BLaER1 (cell line): Measurements from ENCODE around the gene OXA1L.
"Not testable (repeated sequence)": the region's sequence is repeated elsewhere in the genome, so short reads cannot be mapped to it uniquely, and the experiment has no call there.

Source experiments
- H3K27ac ChIP-seq: shearing (Covaris generic); formaldehyde crosslinking; 2 replicates; pipeline ENCODE4 v1.8.1; 2022
- H3K27me3 ChIP-seq: shearing (Covaris generic); formaldehyde crosslinking; 2 replicates; pipeline ENCODE4 v1.8.1; 2022
- H3K36me3 ChIP-seq: shearing (Covaris generic); formaldehyde crosslinking; 2 replicates; pipeline ENCODE4 v1.8.1; 2022
- H3K4me1 ChIP-seq: shearing (Covaris generic); formaldehyde crosslinking; 2 replicates; pipeline ENCODE4 v1.8.1; 2022
- H3K4me2 ChIP-seq: shearing (Covaris generic); formaldehyde crosslinking; 2 replicates; pipeline ENCODE4 v1.8.1; 2022
- H3K4me3 ChIP-seq: shearing (Covaris generic); formaldehyde crosslinking; 2 replicates; pipeline ENCODE4 v1.8.1; 2022
- H3K9ac ChIP-seq: shearing (Covaris generic); formaldehyde crosslinking; 2 replicates; pipeline ENCODE4 v1.8.1; 2022
- H3K9me3 ChIP-seq: shearing (Covaris generic); formaldehyde crosslinking; 2 replicates; pipeline ENCODE4 v1.8.1; 2022
- H4K20me1 ChIP-seq: shearing (Covaris generic); formaldehyde crosslinking; 2 replicates; pipeline ENCODE4 v1.8.1; 2022
- Cebpa-rat ChIP-seq: shearing (Covaris generic); IDR thresholded peaks from 2 replicates; pipeline ENCODE4 v1.8.1; 2022

Gene OXA1L

GRCh38 chr14:22737052-22737451 lies 29.4 kb upstream of the OXA1L start:
- no peak overlapping the region for H3K27ac ChIP-seq
- H3K36me3 ChIP-seq: no peaks in the 10 kb centered on the region
- peaks cover 27% of the 10 kb centered on the region for H3K9me3 ChIP-seq
- no peaks in the 10 kb centered on the region for H3K27me3 ChIP-seq
- no peak overlapping the region for H3K4me3 ChIP-seq
- TF ChIP-seq Cebpa-rat: no peak
- no peak overlapping the region for H3K4me2 ChIP-seq
- no peak overlapping the region for H3K9ac ChIP-seq
- H4K20me1 ChIP-seq: no peaks in the 10 kb centered on the region
- H3K4me1 ChIP-seq: no peaks in the 10 kb centered on the region

- no peaks in the 10 kb centered on the region for H4K20me1 ChIP-seq
- H3K9me3 ChIP-seq: peaks cover 27% of the 10 kb centered on the region
- H3K4me3 ChIP-seq: no peak overlapping the region
- no peak overlapping the region for H3K9ac ChIP-seq
- H3K4me2 ChIP-seq: no peak overlapping the region
- H3K27ac ChIP-seq: no peak overlapping the region
- H3K27me3 ChIP-seq: no peaks in the 10 kb centered on the region
- no peak for TF ChIP-seq Cebpa-rat
- H3K4me1 ChIP-seq: no peaks in the 10 kb centered on the region
- H3K36me3 ChIP-seq: no peaks in the 10 kb centered on the region
These were observed 27.1 kb upstream of the OXA1L start for GRCh38 chr14:22739423-22739822.

GRCh38 chr14:22740020-22740419 lies 26.5 kb upstream of the OXA1L start:
- Histone ChIP-seq H3K4me1 (no peaks in the 10 kb centered on the region), H3K4me3 (no peak overlapping the region), H3K36me3 (no peaks in the 10 kb centered on the region), H3K9ac (no peak overlapping the region), H3K4me2 (no peak overlapping the region), H4K20me1 (no peaks in the 10 kb centered on the region), H3K27me3 (no peaks in the 10 kb centered on the region), H3K9me3 (peaks cover 27% of the 10 kb centered on the region), H3K27ac (no peak overlapping the region)
- no peak for TF ChIP-seq Cebpa-rat

- Histone ChIP-seq H3K27me3 (no peaks in the 10 kb centered on the region), H3K36me3 (no peaks in the 10 kb centered on the region), H4K20me1 (no peaks in the 10 kb centered on the region), H3K27ac (no peak overlapping the region), H3K9ac (no peak overlapping the region), H3K4me3 (no peak overlapping the region), H3K4me2 (no peak overlapping the region), H3K4me1 (peaks cover 16% of the 10 kb centered on the region), H3K9me3 (no peaks in the 10 kb centered on the region)
- no peak for TF ChIP-seq Cebpa-rat
These were observed 18.7 kb upstream of the OXA1L start for GRCh38 chr14:22747769-22748168.

- H3K27ac ChIP-seq: peak overlapping the region; percentile 15; the same call in 1 of the 2 replicates
- no peak for TF ChIP-seq Cebpa-rat
These were observed 18.3 kb upstream of the OXA1L start for GRCh38 chr14:22748206-22748605.

GRCh38 chr14:22748631-22749068 lies 17.8 kb upstream of the OXA1L start:
- H3K36me3 ChIP-seq: no peaks in the 10 kb centered on the region
- peaks cover 16% of the 10 kb centered on the region for H3K4me1 ChIP-seq
- no peak overlapping the region for H3K9ac ChIP-seq
- H3K27ac ChIP-seq: peak overlapping the region; percentile 15; the same call in 1 of the 2 replicates
- peak overlapping the region; percentile 63 for H3K4me2 ChIP-seq
- H3K27me3 ChIP-seq: no peaks in the 10 kb centered on the region
- H3K9me3 ChIP-seq: no peaks in the 10 kb centered on the region
- H4K20me1 ChIP-seq: no peaks in the 10 kb centered on the region
- no peak for TF ChIP-seq Cebpa-rat
- H3K4me3 ChIP-seq: no peak overlapping the region

More at GRCh38 chr14:22748206-22748605, 18.3 kb upstream of the OXA1L start:
- no peak overlapping the region for H3K4me3 ChIP-seq
- H4K20me1 ChIP-seq: no peaks in the 10 kb centered on the region
- no peak overlapping the region for H3K9ac ChIP-seq
- H3K36me3 ChIP-seq: no peaks in the 10 kb centered on the region
- no peaks in the 10 kb centered on the region for H3K27me3 ChIP-seq
- peak overlapping the region; percentile 63 for H3K4me2 ChIP-seq
- H3K4me1 ChIP-seq: peaks cover 16% of the 10 kb centered on the region
- no peaks in the 10 kb centered on the region for H3K9me3 ChIP-seq

- no peak for TF ChIP-seq Cebpa-rat
- no peak overlapping the region for H3K4me2 ChIP-seq
- H3K4me3 ChIP-seq: no peak overlapping the region
- H3K4me1 ChIP-seq: peaks cover 16% of the 10 kb centered on the region
- no peak overlapping the region for H3K27ac ChIP-seq
- no peaks in the 10 kb centered on the region for H3K9me3 ChIP-seq
- no peaks in the 10 kb centered on the region for H3K36me3 ChIP-seq
- H3K27me3 ChIP-seq: no peaks in the 10 kb centered on the region
- H4K20me1 ChIP-seq: no peaks in the 10 kb centered on the region
- no peak overlapping the region for H3K9ac ChIP-seq
These were observed 14.1 kb upstream of the OXA1L start for GRCh38 chr14:22752422-22752821.

- no peaks in the 10 kb centered on the region for H4K20me1 ChIP-seq
- H3K4me1 ChIP-seq: peaks cover 9% of the 10 kb centered on the region
- no peaks in the 10 kb centered on the region for H3K27me3 ChIP-seq
- no peak for TF ChIP-seq Cebpa-rat
- no peak overlapping the region for H3K4me2 ChIP-seq
- H3K9me3 ChIP-seq: no peaks in the 10 kb centered on the region
- H3K36me3 ChIP-seq: no peaks in the 10 kb centered on the region
- no peak overlapping the region for H3K9ac ChIP-seq
- H3K4me3 ChIP-seq: no peak overlapping the region
- H3K27ac ChIP-seq: no peak overlapping the region
These were observed 12.9 kb upstream of the OXA1L start for GRCh38 chr14:22753586-22753985.

- H3K4me2 ChIP-seq, H3K27me3 ChIP-seq, H3K36me3 ChIP-seq, H3K9ac ChIP-seq, H3K4me1 ChIP-seq, H3K4me3 ChIP-seq, H3K27ac ChIP-seq, H4K20me1 ChIP-seq: not testable (repeated sequence)
- peaks cover 27% of the 10 kb centered on the region for H3K9me3 ChIP-seq
These were observed 8.4 kb upstream of the OXA1L start for GRCh38 chr14:22757972-22758650.

- no peaks in the 10 kb centered on the region for H4K20me1 ChIP-seq
- H3K4me2 ChIP-seq: no peak overlapping the region
- H3K9ac ChIP-seq: no peak overlapping the region
- H3K27me3 ChIP-seq: no peaks in the 10 kb centered on the region
- peaks cover 9% of the 10 kb centered on the region; the same call in 1 of the 2 replicates for H3K4me1 ChIP-seq
- H3K9me3 ChIP-seq: peaks cover 27% of the 10 kb centered on the region
- H3K27ac ChIP-seq: no peak overlapping the region
- H3K4me3 ChIP-seq: no peak overlapping the region
- H3K36me3 ChIP-seq: no peaks in the 10 kb centered on the region; the same call in 1 of the 2 replicates
- TF ChIP-seq Cebpa-rat: no peak
These were observed 4.8 kb upstream of the OXA1L start for GRCh38 chr14:22761734-22762133.
